ENCODE measurements around the gene MORN5.

- TF ChIP-seq POLR2A (IDR thresholded peaks at IDR 0.05): no peak
- no peak for TF ChIP-seq CTCF (IDR thresholded peaks at IDR 0.05)
These were observed 33.1 kb upstream of the MORN5 start for GRCh38 chr9:122126331-122127261.
